ENCODE measurements around the gene CDH20.

DNA sequence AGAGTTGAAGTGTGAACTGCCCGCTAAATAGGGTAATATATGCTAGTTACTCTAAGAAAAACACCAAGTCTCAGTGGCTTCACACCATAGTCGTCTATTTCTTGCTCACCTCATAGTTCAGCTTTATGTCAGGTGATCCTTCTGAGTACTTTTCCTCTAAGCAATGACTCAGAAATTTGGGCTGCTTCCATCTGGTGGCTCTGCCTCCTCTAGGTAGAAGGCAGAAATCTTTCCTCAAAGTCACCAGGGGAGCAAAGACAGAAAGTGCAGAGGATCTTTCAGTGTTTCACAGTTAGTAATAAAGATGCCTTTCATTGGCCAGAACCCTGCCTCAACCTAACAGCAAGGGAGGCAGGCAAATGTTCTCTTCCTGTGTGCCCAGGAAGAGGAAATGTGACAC lies 17.3 kb downstream of the CDH20 start:
- TF ChIP-seq POLR2A (IDR thresholded peaks at IDR 0.05; ENCODE audit: low read depth, low read length) = no peak
- TF ChIP-seq BHLHE40 (IDR thresholded peaks at IDR 0.05; ENCODE audit: low read depth, low read length) = no peak
- TF ChIP-seq, protein P1, sequence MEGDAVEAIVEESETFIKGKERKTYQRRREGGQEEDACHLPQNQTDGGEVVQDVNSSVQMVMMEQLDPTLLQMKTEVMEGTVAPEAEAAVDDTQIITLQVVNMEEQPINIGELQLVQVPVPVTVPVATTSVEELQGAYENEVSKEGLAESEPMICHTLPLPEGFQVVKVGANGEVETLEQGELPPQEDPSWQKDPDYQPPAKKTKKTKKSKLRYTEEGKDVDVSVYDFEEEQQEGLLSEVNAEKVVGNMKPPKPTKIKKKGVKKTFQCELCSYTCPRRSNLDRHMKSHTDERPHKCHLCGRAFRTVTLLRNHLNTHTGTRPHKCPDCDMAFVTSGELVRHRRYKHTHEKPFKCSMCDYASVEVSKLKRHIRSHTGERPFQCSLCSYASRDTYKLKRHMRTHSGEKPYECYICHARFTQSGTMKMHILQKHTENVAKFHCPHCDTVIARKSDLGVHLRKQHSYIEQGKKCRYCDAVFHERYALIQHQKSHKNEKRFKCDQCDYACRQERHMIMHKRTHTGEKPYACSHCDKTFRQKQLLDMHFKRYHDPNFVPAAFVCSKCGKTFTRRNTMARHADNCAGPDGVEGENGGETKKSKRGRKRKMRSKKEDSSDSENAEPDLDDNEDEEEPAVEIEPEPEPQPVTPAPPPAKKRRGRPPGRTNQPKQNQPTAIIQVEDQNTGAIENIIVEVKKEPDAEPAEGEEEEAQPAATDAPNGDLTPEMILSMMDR (conservative IDR thresholded peaks at IDR 0.05; ENCODE audit: low read depth, low read length) = no peak
- TF ChIP-seq CHD1 (IDR thresholded peaks at IDR 0.05; ENCODE audit: low read depth, low read length) = no peak
- TF ChIP-seq SMC3 (IDR thresholded peaks at IDR 0.05; ENCODE audit: low read depth, low read length) = no peak
- TF ChIP-seq USF2 (IDR thresholded peaks at IDR 0.05; ENCODE audit: low read depth, low read length) = no peak
- no peak for TF ChIP-seq RAD21 (IDR thresholded peaks at IDR 0.05; ENCODE audit: low read length)
- no peak for TF ChIP-seq MAFK (IDR thresholded peaks at IDR 0.05; ENCODE audit: low read depth, low read length)
